EH (cell line): ENCODE measurements around the gene COMMD1.
"Not testable (repeated sequence)": the region's sequence is repeated elsewhere in the genome, so short reads cannot be mapped to it uniquely, and the experiment has no call there.

Experiments used
- DNase-seq: peaks from one replicate; pipeline ENCODE4 v3.0.0-alpha.2; 2015; ENCODE audit warnings: low read depth

COMMD1 gene

DNA sequence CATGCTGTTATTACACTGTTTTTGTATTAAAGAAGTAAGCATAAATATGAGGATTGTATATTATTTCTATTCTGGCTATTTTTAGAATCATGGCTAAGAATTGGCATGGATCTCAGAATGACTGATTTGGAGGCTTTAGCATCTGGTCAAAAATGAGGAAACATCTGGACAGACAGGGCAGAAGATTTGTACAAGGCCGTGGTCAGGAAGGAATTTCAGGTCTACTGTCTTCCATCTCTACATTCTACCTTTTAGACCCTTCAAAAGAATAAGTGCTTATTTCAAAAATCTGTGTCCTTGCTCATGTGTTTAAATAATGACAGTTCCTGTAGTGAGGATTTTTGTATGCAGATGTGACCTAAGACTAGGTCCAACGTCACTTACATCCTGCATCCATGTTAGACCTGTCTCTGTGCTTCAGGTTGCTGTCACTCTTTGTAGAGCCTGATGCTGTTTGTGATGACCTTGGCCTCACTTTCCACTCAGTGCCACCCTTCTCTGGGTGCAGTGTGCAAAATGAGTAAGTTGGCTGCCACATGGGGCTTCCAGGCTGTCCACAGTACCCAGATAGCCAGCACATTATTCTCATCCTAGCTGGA lies 235.8 kb downstream of the COMMD1 start:
- DNase-seq = no peak

DNA sequence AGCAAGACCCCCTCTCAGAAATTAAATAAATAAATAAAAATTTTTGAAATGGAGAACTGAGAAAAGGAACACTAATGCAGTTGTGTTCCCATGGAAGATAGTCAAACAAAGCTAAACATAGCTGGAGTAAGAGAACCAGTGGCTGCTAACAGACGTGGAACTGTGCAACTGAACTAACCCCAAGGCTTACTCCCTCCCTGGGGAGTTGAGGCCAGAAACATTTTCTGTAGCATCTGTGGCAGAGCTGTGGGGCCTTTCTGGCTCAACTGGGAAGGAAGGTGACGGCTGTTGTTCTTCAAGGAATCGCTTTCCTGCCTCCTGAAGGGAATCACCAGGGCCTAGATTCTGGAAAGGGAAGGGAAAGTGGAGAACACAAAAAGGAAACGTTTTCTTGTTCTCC lies 236.6 kb downstream of the COMMD1 start:
- DNase-seq = no peak

DNA sequence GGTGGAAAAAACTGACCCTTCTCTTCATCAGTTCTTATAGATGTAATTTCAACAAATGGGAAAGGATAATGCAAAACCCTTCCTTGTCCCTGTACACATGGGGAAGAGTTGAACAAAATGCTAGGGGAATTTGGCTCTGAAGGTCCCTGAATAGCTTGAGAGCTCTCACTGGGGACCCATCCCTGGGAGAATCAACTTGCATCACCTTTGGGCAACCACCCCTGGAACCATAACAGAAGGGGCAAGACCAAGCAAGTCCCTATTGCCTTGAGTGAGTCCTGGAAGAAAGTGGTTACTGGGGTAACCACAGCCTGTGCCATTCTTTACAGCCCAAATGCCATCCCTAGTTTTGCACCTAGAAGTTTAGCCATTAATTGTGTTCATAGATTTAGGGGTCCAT lies 238.2 kb downstream of the COMMD1 start:
- DNase-seq = no peak

DNA sequence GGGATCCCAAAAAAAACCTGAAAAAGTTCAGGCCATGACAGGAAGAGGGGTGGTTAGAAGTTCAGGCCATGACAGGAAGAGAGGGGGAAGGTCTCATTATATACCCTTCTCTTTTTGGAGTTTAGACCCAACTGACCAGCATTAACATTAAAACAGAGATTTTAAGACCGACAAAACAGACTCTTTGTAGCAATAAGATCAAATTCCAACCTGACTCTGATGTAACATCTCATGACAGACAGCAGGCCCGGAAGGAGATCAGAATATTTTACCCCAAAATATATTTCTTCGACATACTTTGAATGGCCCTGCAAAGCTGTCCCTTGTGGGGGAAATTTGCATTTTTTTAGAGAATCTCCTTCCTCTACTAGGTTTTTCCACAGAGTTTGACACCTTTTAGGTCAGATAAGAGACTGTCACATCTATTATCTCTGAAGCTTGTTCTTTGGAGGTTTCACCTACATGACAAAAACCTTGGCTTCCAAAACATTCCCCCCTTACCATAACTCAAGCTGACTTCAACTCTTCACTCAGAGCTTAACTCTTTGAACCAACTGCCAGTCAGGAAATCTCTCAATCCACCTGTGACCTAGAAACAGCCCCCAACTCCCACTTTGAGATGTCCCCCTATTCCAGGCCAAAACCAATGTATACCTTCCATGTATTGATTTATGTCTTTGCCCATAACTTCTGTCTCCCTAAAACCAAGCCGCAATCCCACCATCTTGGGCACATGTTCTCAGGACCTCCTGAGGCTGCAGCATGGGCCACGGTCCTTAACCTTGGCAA lies 239.4 kb downstream of the COMMD1 start:
- no peak for DNase-seq

DNA sequence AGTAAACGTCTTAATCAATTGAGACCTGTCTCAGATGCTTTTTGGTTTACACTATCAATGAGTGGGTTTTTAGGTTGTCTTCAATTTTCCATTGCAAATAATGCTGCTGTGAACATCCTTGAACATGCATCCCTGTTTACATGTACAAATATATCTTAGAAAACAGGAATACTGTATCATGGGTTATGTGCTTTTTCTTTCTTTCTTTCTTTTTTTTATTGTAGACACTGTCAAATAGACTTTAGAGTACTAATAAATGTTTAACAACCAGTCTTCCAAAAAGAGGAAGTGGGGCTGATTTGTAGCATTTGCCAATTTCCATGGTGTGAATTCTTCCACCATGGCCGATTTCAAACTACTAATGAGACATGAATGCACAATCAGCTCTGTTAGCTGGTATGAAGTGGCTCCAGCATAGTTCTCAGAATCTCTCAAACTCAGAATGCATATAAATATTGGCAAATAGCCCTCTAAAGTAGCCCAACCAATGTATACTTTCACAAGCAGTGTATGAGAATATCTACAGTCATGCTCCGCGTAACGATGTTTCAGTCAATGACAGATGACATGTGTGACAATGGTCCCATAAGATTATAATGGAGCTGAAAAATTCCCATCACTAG lies 240.1 kb downstream of the COMMD1 start:
- DNase-seq = no peak

DNA sequence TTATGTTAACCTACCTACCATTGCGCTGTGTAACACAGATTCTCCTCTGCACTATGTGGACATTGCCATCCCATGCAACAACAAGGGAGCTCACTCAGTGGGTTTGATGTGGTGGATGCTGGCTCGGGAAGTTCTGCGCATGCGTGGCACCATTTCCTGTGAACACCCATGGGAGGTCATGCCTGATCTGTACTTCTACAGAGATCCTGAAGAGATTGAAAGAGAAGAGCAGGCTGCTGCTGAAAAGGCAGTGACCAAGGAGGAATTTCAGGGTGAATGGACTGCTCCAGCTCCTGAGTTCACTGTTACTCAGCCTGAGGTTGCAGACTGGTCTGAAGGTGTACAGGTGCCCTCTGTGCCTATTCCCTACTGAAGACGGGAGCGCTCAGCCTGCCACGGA lies 241.3 kb downstream of the COMMD1 start:
- DNase-seq = not testable (repeated sequence)

DNA sequence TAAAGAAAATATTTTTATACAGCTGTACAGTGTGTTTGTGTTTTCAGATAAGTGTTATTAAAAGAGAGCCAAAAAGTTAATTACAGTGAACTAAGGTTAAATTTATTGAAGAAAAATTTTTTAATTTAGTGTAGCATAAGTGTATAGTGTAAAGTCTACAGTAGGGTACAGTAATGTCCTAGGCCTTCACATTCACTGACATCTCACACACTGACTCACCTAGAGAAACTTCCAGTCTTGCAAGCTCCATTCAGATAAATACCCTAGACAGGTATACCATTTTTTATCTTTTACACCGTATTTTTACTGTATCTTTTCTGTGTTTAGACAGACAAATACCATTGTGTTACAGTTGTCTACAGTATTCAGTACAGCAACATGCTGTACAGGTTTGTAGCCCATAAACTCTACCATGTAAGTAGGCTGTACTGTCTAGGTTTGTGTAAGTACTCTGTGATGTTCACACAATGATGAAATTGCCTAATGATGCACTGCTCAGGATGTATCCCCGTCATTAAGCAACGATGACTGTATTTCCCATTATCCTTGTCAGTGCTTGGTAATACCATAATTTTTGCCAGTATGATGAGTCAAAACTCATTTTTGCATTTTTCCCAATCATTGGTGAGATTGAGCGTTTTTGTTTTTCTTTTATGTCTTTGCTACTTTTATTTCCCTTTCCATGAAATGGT lies 242.3 kb downstream of the COMMD1 start:
- peak; percentile 82 for DNase-seq

DNA sequence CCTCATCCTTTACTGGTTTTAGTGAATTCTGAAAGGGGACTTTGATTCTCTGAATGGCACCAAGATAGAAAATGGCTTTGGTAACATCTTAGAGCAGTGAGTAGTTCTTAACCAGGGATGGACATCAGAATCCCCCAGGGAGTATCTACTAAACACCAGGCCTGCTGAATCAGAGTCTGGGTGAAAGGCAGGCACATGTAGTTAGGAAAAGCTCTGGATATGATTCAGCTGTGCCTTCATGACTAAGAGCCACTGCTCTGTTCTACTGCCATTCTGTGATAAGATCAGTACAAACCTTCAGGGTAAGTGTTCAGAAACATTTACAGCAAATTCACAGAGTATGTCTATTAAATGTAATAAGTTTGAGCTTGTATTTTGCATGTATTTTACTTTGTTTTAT lies 244.2 kb downstream of the COMMD1 start:
- DNase-seq = peak; percentile 96

DNA sequence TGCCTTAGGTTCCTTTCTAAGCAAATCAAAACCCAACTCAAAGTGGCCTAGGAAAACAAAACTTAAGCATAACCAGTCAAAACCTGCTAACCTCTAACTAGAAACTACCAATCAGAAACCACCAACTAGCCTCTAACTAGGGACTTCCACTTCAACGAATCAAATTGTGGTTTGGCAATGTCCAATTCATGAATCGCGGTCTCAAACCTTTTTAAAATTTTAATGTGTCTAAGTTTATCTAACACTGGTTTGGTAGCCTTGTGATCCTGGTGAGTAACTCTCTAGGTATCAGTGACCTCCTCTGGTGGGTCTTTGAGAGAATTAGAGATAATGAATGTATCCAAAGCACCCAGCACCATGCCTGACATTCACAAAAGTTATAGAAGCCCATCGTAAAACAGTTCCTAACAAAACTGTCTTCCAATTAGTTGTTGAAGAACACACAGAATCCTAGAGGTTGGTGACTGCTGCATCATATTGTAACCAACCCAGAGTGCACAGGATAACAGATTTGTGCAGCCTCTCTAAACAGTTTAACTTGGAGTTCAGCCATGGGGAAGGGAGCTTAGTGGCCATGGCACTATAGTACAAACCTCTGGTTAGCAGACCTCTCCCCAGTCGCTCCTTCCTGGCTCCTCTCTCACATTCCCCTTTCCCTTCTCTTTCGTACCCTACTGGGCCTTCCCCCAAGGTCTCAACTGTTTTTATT lies 245.3 kb downstream of the COMMD1 start:
- DNase-seq = peak; percentile 66

DNA sequence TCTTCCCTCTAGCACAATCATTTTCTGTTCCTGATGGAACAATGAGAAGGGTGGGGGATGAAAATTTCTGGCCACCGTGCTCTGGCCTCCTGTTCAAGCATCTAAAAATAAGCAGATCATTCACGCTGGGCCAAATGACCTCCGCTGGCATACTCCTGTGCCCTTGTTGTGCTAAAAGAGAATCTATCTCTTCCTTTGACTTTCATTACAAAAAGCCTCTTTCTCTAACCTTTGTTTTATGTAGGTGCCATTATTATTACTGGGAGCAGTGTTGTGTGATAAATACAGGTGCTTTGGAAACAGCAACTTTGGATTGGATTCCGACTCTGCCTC lies 245.8 kb downstream of the COMMD1 start:
- DNase-seq = no peak

DNA sequence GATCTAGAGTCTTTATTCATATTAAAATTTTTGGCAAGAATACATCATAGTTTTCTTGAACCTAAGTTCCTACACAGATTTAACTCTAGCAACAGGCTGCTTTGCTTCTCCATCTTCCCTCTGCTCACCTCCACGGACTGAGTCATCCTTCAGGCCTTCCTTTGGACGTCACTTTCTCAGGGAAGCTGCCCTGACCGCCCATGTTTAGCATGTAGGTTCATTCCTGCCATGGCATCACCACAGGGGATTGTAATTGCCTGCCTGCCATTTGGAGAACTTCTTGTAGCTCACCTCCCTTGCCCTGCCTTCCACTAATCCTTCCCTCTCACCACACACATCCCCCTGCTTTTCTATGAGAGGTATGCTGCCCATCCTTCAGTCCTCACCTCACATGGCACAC lies 246.5 kb downstream of the COMMD1 start:
- DNase-seq = peak; percentile 67

DNA sequence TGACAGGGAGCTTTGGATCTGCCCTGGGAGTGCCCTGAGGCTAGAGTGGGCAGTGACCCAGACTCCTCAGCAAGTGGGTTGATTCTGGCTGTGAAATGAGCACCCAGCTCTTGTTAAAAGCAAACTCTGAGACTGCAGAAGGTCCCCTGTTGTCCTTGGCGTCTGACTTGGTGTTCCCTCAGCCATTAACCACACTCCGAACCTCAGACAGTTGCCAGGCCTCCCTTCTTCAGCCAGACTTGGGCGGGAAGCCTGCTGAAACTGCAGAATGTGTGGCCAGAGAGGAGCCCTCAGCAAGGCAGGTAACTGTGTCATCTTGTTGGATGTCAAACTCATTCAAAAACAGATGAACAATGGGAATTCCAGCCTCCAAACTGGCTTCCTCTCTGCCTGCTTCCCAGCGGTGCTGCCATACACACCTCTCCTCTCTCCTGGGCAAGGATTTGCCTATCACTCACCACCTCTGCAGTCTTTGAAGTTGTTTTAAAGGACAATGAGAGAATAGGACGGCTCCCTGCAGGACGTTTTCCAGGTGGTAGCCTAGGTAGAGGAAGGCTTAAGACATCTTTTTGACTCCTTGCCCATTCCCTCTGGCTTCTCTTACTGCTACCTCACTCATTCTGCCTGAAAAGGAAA lies 251.5 kb downstream of the COMMD1 start:
- peak; percentile 6 for DNase-seq

DNA sequence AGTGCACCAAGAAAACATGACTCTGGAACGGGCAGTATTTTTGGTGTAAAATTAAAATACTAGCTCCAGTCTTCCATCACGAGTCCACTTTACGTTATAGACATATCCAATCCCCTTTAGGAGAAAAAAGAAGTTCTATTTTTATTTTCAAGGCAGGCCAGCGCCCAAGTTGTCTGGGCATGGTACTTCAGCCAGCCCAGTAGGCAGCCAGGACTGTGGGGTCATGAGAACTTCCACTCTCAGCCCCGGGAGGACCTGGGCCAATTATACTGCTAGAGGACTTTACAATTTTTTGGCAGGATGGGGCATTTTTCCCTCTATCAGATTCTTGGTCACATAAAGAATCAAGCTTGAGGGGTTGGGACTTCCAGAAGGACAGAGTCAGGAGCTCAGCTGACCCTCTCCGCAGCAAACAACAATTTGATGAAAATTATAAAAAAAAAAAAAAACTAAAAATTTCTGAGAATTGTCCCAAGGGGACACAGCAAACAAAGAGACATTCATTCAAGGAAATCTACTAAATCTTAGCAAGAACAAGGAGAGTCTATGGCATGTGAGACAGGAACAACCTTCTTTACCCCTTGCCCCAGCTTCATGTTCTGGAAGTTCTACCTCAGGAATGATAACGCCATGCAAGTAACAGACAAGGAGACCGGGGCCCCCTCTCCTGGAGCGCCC lies 253.1 kb downstream of the COMMD1 start:
- DNase-seq = no peak

DNA sequence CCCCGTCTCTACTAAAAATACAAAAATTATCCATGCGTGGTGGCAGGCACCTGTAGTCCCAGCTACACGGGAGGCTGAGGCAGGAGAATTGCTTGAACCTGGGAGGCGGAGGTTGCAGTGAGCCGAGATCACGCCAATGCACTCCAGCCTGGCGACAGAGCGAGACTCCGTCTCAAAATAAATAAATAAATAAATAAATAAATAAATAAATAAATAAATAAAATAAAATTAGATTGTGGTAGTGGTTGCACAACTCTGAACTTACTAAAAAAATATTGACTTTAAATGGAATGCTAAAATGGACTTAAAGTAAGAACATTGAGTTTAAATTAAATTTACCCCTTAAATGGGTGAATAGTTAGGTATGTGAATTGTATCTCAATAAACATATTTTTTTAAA lies 255.2 kb downstream of the COMMD1 start:
- DNase-seq = not testable (repeated sequence)

DNA sequence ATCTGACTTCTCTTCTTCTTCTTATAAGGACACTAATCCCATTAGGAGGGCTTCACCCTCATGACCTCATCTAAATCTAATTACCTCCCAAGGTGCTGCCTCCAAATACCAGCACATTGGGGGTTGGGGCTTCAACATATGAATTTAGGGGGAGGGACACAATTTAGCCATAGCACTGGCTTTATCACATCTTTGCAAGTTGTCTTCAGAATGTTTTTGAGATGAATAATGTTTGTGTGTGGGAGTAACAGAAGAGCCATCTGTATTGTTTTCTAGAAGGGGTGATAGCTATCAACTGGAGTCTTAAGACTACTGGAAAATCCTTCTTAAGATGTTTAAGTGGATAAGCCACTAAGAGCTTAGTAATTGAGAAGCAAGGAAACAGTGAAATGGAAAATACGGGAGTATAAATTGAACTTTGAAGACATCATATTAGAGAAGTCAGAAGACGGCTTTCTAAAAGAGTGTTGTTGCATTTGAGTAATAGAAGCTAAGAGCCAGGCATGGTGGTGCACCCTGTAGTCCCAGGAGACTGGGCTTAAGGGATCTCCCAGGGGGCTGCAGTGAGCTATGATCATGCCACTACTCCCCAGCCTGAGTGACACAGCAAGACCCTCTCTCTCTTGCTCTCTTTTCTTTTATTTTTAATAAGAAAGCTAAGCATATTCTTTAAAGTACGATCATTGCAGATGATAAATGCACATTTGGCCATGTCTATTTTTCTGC lies 257.8 kb downstream of the COMMD1 start:
- DNase-seq = no peak

DNA sequence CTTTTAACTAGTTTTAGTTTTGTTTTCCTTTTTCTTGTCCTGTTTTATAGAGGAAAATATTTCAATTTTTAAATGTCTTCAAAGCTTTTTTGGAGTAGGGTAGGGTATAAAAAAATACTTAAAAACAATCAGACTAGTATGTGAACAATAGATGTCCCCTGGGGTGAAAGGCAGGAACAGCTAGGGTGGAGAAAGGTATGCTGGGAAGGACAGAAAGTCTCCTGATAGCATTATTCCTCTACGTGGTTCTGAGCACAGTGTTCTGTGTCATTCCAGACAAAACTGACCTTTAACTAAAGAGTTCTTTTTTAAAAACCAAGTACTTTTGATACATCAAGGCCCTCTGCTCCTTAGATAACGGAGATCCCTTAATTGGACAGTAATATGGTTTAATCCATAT lies 258.4 kb downstream of the COMMD1 start:
- DNase-seq = no peak

DNA sequence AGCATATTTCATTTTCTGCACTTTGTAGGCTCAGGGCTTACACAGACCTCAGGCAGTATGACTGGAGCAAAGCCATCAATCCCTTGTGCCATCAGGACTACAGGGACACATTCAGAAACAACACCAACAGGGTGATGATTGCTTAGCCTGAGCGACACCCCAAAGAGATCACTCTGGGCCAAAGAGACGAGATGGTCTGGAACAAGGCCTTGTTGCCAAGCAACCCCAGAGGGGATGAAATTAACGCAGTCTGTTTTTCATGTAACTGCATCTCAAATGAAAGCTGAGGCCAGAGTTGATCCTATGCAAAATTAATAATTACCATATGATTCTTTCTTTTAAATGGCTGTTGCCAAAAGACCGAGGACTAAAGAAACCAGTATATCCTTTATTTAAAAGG lies 270.3 kb downstream of the COMMD1 start:
- no peak for DNase-seq

DNA sequence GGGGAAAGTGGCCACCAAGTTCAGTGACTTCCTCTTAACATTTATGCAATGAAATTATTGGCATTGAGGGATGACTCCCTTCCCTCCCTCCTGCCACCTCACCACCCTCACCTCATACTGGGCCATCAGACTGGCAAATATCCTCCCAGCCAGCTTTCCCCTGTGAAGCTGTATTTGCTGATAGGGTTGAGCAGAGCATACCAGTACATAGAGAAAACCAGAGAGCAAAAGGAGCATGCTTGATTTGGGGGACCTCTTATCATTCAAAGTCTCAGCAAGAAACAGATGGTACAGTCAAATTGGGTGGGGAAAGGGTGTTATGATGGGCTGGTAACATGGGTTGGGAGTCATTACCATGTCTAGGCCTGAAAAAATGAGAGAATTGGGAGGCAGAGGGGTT lies 271.3 kb downstream of the COMMD1 start:
- no peak for DNase-seq

DNA sequence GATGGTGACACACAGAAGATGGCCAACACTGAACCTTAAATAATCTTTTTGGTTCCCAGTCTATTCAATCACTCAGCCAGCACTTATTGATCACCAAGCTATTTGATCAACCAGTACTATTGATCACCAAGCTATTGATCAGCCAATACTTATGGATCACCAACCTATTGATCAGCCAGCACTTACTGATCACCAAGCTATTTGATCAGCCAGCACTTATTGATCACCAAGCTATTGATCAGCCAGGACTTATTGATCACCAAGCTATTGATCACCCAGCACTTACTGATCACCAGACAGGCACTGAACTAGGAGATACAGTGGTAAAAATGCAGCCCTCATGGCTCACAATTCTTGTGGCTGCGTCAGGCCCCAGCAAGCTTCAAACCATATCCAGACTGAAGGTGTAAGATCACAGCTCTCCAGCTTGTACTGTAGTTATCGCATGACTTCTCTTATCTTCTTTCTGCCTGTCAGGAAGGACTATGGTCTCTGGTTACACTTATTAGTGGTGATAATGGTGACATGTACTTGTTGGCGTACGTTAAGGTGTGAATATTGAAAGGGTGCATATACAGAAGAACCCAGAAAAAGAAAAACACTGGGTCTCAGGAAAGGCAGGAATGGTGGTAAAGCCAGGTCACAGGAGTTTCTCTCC lies 272.0 kb downstream of the COMMD1 start:
- no peak for DNase-seq

DNA sequence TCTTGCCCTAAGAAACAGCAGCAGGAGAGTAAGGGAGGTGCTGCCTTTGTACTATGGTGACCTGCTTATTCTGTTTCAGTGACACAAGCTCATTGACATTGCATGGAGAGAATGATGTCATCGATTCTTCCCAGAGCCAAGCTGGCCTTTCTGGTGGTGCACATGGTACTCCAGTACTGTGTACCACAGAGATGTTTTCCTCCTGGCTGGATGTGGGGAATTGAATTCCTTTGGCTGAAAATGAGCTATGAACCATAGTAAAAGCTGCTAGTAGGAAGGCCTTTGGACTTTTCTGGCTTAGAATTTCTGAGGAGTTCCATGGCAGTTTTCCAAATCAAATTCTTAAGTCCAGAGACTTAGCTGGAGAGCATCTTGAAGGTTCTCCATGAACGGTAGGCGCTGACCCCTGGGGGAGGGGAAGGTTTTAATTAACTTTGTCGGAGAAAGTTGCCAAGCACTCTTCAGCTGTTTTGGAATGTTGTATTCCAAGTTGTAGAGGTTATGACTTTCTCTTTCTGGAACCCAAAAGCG lies 273.3 kb downstream of the COMMD1 start:
- peak; percentile 71 for DNase-seq
